Activated CD4-positive, CD25-positive, alpha-beta regulatory T cell treated with anti-CD3 and anti-CD28 coated beads, Interleukin-2, amount 50 U/mL, for 72 hours (primary cell): Measurements from ENCODE around the gene TMEM170B.
"Not testable (repeated sequence)": the region's sequence is repeated elsewhere in the genome, so short reads cannot be mapped to it uniquely, and the experiment has no call there.

Source experiments
- DNase-seq: peaks from one replicate; pipeline ENCODE4 v3.0.0; 2021

Gene TMEM170B

DNA sequence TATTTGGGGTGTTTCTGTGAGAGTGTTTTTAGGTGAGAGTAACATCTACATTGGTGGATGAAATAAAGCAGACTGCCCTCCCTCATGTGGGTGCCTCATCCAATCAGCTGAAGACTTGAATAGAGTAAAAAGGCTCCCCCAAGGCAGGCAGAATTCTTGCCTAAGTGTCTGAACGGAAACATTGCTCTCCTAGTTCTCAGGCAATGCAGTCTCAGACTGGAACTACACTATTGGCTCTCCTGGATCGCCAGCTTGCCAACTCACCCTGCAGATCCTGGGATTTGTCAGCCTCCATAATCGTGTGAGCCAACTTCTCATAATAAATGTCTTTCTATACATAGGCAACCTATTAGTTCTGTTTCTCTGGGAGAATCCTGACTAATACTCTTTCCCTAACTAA, 5.5 kb upstream of the TMEM170B start:
- no peak for DNase-seq

- DNase-seq = no peak
Measured at GRCh38 chr6:11534561-11534960, 3.0 kb upstream of the TMEM170B start.

- DNase-seq = no peak
Measured at GRCh38 chr6:11535801-11536230, 1.7 kb upstream of the TMEM170B start.

- DNase-seq = no peak
Measured at GRCh38 chr6:11536795-11537194, 754 bp upstream of the TMEM170B start.

- DNase-seq = peak; percentile 35
Measured at GRCh38 chr6:11538052-11538818, 686 bp downstream of the TMEM170B start.

DNA sequence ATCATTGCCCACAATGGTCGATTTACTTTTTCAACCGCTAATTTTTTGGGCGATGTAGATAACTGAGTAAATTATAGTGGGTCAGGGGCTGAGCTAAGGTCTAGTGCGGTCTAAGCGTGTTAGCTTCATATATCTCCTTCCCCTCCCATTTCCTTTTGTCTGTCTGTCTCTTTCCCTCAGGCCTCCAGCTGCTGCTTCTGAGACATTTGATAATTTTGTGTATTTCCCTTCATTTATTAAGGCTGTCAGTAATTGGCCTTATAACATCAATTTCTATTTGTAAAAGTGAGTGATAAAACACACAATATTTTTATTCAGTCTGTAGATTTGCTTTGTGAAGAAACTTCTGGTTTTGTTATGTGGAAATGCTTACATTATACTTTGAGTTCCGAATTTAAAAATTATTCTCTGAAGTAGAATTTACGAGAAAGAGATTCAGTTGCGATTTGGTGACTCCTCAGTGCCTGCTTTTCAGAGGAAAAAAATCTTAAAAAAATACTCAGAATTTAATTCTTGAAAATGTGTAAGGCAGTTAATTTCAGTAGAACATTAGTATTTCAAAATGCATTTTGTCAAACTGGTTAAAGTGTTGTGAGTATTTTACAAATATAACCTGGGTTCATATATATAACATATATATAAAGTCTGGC, 1.4 kb downstream of the TMEM170B start:
- no peak for DNase-seq

- DNase-seq = no peak
Measured at GRCh38 chr6:11542863-11543262, 5.3 kb downstream of the TMEM170B start.

DNA sequence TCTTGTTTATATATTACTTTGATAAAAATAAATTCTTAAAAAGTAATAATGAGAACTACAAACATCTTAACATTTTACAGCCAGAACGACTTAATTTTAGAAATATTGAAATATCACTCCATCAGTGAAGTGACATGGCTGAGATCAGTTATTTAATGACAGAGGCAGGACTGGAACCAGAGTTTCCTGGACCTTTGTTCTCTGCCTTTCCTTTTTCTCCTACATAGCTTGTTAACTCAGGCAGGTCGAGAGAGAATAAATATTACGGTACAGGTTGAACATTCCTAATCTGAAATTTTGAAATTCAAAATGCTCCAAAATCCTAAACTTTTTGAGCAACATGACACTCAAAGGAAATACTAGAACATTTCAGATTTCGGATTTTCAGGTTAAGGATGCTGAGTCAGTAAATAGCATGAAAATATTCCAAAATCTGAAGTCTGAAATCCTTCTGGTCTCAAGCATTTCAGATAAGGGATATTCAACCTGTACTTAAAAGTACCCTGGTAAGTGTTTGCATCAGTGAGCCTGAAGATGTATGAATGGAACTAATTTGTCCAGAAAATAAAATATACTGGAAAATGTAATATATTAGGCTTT, 6.5 kb downstream of the TMEM170B start:
- DNase-seq = no peak

DNA sequence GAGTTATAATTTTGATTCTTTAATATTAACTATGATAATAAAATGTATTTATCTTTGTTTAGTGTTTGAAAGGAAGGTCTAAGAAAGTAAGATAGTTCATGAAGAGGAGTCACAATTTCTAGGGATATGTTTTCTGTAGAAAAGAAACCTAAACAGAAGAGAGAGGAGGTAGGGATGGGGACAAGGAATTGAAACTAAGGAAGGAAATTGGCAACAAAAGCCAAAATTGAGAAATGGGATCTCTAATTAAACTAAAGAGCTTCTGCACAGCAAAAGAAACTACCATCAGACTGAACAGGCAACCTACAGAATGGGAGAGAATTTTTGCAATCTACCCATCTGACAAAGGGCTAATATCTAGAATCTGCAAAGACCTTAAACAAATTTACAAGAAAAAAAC, 10.3 kb downstream of the TMEM170B start:
- not testable (repeated sequence) for DNase-seq

DNA sequence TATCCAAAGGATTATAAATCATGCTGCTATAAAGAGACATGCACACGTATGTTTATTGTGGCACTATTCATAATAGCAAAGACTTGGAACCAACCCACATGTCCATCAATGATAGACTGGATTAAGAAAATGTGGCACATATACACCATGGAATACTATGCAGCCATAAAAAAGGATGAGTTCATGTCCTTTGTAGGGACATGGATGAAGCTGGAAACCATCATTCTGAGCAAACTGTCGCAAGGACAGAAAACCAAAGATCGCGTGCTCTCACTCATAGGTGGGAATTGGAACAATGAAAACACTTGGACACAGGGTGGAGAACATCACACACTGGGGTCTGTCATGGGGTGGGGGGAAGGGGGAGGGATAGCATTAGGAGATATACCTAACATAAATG, 11.0 kb downstream of the TMEM170B start:
- DNase-seq = not testable (repeated sequence)

- no peak for DNase-seq
Measured at GRCh38 chr6:11551053-11551452, 13.5 kb downstream of the TMEM170B start.

- DNase-seq = no peak
Measured at GRCh38 chr6:11552442-11552841, 14.9 kb downstream of the TMEM170B start.

GRCh38 chr6:11553824-11554223, 16.3 kb downstream of the TMEM170B start:
- DNase-seq = no peak

- DNase-seq = no peak
Measured at GRCh38 chr6:11556309-11556708, 18.8 kb downstream of the TMEM170B start.

DNA sequence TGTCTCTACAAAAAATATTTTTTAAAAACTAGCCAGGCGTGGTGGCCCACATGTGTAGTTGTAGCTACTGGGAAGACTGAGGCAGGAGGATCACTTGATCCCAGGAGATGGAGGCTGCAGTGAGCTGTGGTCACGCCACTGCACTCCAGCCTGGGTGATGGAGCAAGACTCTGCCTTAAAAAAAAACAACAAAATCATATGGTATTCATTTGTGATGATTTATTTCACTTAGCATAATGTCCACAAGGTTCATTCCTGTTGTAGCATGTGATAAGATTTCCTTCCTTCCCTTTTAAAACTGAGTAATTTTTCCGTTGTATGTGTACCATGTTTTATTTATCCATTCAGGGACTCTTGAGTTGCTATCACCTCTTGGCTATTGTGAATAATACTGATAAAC, 26.2 kb downstream of the TMEM170B start:
- no peak for DNase-seq

DNA sequence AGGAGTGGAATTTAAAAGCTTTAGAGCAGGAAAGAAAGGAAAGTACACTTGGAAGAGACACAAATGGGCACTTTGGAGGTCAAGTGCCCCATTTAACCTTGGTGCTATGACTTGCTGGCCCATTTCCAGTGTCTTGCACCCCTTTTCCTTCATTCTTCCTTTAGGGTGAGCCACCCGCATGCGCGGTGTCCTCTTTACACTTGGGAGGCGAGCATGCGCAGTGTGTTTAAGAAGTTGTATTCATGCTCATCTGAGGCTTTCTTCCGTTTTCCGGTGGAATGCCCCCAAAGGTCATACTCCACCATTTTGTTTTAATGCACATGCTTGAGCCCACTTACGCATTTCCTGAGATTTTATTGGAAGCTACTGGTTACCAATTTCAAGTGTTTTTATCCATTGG, 29.1 kb downstream of the TMEM170B start:
- no peak for DNase-seq

DNA sequence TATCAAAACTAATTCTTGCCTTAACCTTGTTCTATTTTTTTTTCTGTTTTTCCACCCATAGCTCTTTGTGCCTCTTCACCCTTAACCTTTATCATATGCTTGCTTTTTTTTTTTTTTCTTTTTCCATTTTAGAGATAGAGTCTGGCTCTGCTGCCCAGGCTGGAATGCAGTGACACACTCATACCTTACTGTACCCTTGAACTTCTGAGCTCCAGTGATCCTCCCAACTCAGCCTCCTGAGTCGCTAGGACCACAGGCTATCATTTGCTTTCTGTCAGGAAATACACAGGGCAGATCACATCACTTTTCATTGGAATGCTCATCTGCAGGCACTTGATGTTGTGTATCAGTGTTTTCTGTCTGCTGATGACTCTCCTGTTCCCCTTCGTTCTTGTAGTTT, 33.5 kb downstream of the TMEM170B start:
- no peak for DNase-seq

DNA sequence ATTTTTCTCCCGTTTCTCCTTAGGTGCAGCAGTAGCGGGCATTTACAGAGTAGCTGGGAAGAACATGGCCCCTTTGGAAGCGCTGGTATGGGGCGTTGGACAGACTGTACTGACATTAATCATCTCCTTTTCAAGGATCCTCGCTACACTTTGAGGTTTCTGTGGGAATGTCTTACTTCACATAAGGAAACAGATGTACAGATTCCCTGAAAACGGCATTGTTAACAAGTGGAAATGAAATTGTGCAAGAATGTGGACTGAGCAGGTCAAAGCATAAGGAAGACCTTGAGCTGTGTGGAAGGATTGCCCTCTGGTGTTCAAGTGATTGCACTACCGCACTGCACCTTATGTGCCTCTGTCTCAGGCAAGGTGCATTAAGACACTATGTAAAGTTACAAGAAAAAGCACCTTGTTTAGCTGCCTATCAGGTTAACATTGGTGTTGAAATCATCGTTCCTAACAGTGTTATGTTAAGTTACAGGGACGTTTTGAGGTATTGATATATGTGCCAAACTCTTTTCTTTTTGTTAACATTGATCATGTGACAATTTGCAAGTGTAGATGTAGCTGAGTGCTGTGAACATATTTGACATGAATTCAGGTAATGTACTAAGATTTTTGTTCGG, 38.0 kb downstream of the TMEM170B start:
- peak; percentile 36 for DNase-seq

GRCh38 chr6:11580686-11581405, 43.3 kb downstream of the TMEM170B start:
- DNase-seq = no peak

DNA sequence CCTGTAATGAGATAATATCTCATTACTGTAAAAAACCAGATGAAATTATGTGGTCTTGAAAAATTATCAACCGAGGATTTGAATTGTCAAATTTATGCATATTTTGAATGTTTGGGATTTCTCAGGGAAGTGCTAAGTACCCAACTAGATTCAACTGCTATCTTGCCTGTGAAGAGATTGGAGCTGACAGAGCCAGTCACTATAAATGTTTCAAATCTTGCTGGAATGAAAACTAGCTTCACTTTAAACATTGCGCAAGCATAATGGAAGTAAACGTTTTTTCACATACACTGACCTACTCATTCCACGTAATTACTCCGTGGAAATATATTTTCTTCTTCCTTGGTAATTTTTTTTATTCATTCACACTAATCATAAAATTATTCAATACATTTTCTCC, 46.7 kb downstream of the TMEM170B start:
- no peak for DNase-seq

DNA sequence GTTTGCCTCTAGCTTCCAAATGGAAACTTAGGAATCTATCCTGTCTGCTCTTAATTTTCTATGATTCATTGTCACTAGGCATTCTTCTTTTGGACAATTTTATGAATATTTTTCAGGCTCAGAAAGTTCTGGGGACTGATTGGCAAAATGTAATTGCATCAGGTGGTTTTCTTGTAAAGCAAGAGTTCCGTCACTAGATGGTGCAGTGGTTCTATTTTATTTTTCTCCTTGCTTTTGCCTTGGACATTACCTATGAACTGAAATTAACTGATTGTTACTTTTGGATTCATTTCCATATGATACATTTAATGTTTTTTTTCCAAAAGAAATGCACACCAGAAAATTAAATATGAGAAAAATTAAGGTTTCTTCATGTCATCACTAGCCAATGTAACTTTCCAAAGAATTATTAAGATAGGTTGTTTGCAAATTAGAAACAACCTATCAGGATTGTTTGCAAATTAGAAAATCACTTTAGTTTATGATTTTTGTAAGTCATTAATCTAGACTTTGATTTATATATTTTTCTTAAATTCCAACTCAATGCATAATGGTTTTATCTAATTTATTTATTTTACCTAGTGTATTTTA, 48.0 kb downstream of the TMEM170B start:
- DNase-seq = no peak

GRCh38 chr6:11586117-11586516, 48.6 kb downstream of the TMEM170B start:
- DNase-seq = no peak

DNA sequence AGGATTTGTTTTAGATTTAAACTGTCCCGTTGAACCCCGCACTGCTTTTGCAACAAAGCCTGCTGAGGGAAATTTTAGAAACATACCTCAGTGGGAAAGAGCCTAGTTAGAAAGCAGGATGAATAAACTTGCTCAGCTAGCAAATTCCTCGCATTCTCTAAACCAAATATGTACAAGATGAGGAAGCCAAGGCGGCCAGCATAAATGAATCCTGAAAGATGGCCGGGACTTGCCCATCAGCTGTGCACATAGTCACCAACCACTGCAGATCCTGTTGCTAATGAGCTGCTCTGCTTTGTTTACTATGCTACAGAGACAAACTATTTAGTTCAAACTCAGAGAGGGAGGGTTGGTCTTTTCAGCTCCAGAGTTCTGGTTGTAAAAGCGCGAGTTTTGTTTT, 49.0 kb downstream of the TMEM170B start:
- DNase-seq = no peak
